ENCODE results near the gene DNAI1.
"Not testable (repeated sequence)": the region's sequence is repeated elsewhere in the genome, so short reads cannot be mapped to it uniquely, and the experiment has no call there.

The DNAI1 gene

GRCh38 chr9:34477541-34477940 is 18.9 kb downstream of the DNAI1 start:
- no peak overlapping the region for H3K4me3 ChIP-seq (ENCODE audit: low read depth, low read length)
- no peak for DNase-seq (ENCODE audit: low read depth)
- TF ChIP-seq, protein P1, sequence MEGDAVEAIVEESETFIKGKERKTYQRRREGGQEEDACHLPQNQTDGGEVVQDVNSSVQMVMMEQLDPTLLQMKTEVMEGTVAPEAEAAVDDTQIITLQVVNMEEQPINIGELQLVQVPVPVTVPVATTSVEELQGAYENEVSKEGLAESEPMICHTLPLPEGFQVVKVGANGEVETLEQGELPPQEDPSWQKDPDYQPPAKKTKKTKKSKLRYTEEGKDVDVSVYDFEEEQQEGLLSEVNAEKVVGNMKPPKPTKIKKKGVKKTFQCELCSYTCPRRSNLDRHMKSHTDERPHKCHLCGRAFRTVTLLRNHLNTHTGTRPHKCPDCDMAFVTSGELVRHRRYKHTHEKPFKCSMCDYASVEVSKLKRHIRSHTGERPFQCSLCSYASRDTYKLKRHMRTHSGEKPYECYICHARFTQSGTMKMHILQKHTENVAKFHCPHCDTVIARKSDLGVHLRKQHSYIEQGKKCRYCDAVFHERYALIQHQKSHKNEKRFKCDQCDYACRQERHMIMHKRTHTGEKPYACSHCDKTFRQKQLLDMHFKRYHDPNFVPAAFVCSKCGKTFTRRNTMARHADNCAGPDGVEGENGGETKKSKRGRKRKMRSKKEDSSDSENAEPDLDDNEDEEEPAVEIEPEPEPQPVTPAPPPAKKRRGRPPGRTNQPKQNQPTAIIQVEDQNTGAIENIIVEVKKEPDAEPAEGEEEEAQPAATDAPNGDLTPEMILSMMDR (IDR thresholded peaks at IDR 0.05; ENCODE audit: low read depth, low read length, missing control alignments) = no peak
- in situ Hi-C loops (cut with HindIII; ENCODE audit: low sequenced_read_pairs) = no loop called here

DNA sequence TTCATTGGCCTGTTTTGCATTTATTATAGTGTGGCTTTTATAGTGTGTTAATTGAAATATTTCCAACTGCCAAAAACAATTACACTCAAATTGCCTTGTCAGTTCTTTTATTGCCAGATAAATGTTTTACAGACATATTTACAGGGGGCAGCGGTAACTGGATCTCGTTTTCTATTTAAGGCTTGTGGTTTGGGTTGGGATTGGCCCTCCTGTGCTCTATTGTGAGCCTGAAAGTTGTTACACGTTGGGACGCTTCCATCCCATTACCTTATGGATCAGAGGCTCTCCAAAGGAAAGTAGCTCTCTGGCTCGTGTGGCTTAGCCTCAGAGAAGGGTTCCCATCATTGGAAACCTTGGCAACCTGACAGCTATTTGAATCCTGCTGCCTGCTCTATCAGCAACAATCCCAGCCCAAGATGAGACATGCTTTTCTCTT is 20.8 kb downstream of the DNAI1 start:
- H3K4me3 ChIP-seq (ENCODE audit: low read depth, low read length) = no peak overlapping the region
- in situ Hi-C loops (cut with HindIII; ENCODE audit: low sequenced_read_pairs) = no loop called here
- TF ChIP-seq, protein P1 (IDR thresholded peaks at IDR 0.05; ENCODE audit: low read depth, low read length, missing control alignments) = no peak
- no peak for DNase-seq (ENCODE audit: low read depth)

- in situ Hi-C loops (cut with HindIII; ENCODE audit: low sequenced_read_pairs); DNase-seq (ENCODE audit: low read depth); H3K4me3 ChIP-seq (ENCODE audit: low read depth, low read length): not testable (repeated sequence)
Observed at GRCh38 chr9:34481620-34482019, 23.0 kb downstream of the DNAI1 start.

DNA sequence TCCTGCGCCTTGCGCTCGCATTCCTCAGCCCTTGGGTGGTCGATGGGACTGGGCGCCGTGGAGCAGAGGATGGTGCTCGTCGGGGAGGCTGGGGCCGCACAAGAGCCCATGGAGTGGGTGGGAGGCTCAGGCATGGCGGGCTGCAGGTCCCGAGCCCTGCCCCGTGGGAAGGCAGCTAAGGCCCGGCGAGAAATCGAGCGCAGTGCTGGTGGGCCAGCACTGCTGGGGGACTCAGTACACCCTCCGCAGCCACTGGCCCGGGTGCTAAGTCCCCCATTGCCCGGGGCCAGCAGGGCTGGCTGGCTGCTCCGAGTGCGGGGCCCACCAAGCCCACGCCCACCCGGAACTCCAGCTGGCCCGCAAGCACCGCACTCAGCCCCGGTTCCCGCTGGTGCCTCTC is 24.1 kb downstream of the DNAI1 start:
- in situ Hi-C loops (cut with HindIII; ENCODE audit: low sequenced_read_pairs); DNase-seq (ENCODE audit: low read depth): not testable (repeated sequence)

GRCh38 chr9:34484678-34485077 is 26.1 kb downstream of the DNAI1 start:
- TF ChIP-seq, protein P1 (IDR thresholded peaks at IDR 0.05; ENCODE audit: low read depth, low read length, missing control alignments) = no peak
- DNase-seq (ENCODE audit: low read depth) = no peak
- H3K4me3 ChIP-seq (ENCODE audit: low read depth, low read length) = no peak overlapping the region
- in situ Hi-C loops (cut with HindIII; ENCODE audit: low sequenced_read_pairs) = no loop called here

More for the DNA sequence above, 24.1 kb downstream of the DNAI1 start:
- H3K4me3 ChIP-seq (ENCODE audit: low read depth, low read length) = not testable (repeated sequence)

DNA sequence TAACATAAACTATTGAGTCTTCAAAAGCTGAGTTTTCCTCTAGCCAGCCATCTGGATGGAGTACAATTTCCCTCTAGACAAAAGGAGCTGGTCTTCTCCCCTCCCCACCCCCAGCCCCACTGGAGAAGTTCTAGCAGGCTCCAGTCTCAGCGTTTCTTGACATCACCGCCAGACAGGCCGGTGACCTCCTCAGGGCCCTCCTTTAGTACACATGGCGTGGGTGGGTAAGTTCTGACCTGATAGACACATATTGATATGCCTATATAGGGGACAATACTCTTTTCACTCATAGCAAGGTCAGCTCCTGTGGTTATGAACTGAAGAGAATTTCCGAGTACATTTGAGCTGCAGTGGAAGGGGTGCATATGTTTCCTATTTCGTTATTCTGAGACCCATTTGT is 27.2 kb downstream of the DNAI1 start:
- H3K4me3 ChIP-seq (ENCODE audit: low read depth, low read length) = no peak overlapping the region
- no peak for DNase-seq (ENCODE audit: low read depth)
- in situ Hi-C loops (cut with HindIII; ENCODE audit: low sequenced_read_pairs) = no loop called here
- TF ChIP-seq, protein P1 (IDR thresholded peaks at IDR 0.05; ENCODE audit: low read depth, low read length, missing control alignments) = no peak

DNA sequence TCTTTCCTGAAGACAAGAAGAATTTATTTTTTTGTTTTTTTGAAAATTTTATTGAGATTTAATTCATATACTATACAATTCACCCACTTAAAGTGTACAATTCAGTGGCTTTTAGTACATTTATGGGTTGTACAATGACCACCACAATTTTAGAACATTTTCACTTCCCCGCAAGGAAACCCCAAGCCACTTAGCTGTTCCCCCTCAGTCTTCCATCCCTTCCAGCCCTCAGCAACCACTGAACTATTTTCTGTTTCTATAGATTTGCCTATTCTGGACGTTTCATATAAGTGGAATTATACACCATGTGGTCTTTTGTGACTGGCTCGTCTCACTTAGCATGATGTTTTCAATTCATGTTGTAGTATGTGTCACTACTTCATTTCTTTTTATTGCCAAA is 28.0 kb downstream of the DNAI1 start:
- no peak overlapping the region for H3K4me3 ChIP-seq (ENCODE audit: low read depth, low read length)
- DNase-seq (ENCODE audit: low read depth) = no peak
- TF ChIP-seq, protein P1 (IDR thresholded peaks at IDR 0.05; ENCODE audit: low read depth, low read length, missing control alignments) = no peak
- in situ Hi-C loops (cut with HindIII; ENCODE audit: low sequenced_read_pairs) = no loop called here

DNA sequence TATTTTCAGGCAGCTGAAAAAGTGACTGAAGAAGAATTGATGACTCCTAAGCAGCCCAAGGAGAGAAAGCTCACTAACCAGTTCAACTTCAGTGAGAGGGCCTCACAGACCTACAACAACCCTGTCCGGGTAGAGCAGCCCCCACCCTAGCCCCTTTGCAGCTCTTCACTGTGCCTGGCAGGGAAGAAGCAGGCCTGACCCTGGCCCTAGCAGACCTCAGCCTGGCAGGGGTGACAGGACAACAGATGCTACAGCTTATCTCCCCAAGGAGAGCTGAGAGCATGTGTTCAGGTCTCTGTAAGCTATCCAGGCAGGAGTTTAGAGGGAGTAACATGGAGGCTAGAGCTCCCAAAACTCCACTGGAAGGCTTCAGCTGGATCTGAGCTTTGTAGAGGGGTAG is 31.8 kb downstream of the DNAI1 start:
- TF ChIP-seq, protein P1 (IDR thresholded peaks at IDR 0.05; ENCODE audit: low read depth, low read length, missing control alignments) = no peak

More for the DNA sequence above, 31.8 kb downstream of the DNAI1 start:
- DNase-seq (ENCODE audit: low read depth) = no peak
- in situ Hi-C loops (cut with HindIII; ENCODE audit: low sequenced_read_pairs) = no loop called here
- H3K4me3 ChIP-seq (ENCODE audit: low read depth, low read length) = no peak overlapping the region

Measured in astrocyte of the cerebellum (primary cell).